ENCODE measurements around the gene C14orf180. TPM values are rescaled to one million over a fixed set of nuclear protein-coding genes. Genes with fewer than 3 reads are reported as not detected.

The C14orf180 gene
- total and polyA plus RNA-seq, 3 experiments from 2014 or later, result not detected

- Mint-ChIP-seq H3K27me3 (peaks cover 4 to 14% of the 10 kb centered on the region in 2 donors), H3K9me3 (no peaks in the 10 kb centered on the region), H3K4me1 (no peaks in the 10 kb centered on the region), H3K27ac (no peak overlapping the region), H3K4me3 (no peak overlapping the region), H3K36me3 (no peaks in the 10 kb centered on the region)
- H3K4me1 ChIP-seq (ENCODE audit: insufficient read depth, low read length), result no peaks in the 10 kb centered on the region
- no peak overlapping the region for H3K27ac ChIP-seq (ENCODE audit: low read depth, low read length)
- CTCF ChIA-PET, result no interaction called here
- no peaks in the 10 kb centered on the region for H3K36me3 ChIP-seq (ENCODE audit: insufficient read depth, low read length)
- POLR2A ChIA-PET, result interaction anchor here (0.6 kb wide), 1 partner anchor 1257 kb away, joined by 8 read pairs; no protein-coding TSS in a partner anchor
- no peak overlapping the region for H3K4me3 ChIP-seq (ENCODE audit: low read length)
- H3K27me3 ChIP-seq (ENCODE audit: insufficient read depth, low read length, poor library complexity, severe bottlenecking), result no peaks in the 10 kb centered on the region
- H3K9me3 ChIP-seq (ENCODE audit: low read length), result no peaks in the 10 kb centered on the region
- no peak for DNase-seq
Observed at GRCh38 chr14:104558231-104559027, 21.1 kb upstream of the C14orf180 start.

GRCh38 chr14:104559028-104559803 is 20.3 kb upstream of the C14orf180 start:
- H3K9me3 Mint-ChIP-seq, result no peaks in the 10 kb centered on the region
- H3K36me3 Mint-ChIP-seq, result no peaks in the 10 kb centered on the region
- peaks cover 5% of the 10 kb centered on the region for H3K4me1 ChIP-seq (ENCODE audit: insufficient read depth, low read length)
- no peak overlapping the region for H3K27ac Mint-ChIP-seq
- no peak for DNase-seq
- no peaks in the 10 kb centered on the region for H3K9me3 ChIP-seq (ENCODE audit: low read length)
- ChIA-PET POLR2A (interaction anchor here (0.6 kb wide), 1 partner anchor 1258 kb away, joined by 8 read pairs; no protein-coding TSS in a partner anchor), CTCF (no interaction called here)
- H3K27ac ChIP-seq (ENCODE audit: low read depth, low read length), result no peak overlapping the region
- no peak overlapping the region for H3K4me3 ChIP-seq (ENCODE audit: low read length)
- H3K27me3 ChIP-seq (ENCODE audit: insufficient read depth, low read length, poor library complexity, severe bottlenecking), result no peaks in the 10 kb centered on the region
- peaks cover 4 to 19% of the 10 kb centered on the region in 2 donors for H3K27me3 Mint-ChIP-seq
- H3K4me3 Mint-ChIP-seq, result no peak overlapping the region
- no peaks in the 10 kb centered on the region for H3K36me3 ChIP-seq (ENCODE audit: insufficient read depth, low read length)
- peaks cover 0 to 4% (median 0%) of the 10 kb centered on the region in 3 donors for H3K4me1 Mint-ChIP-seq

- no peak overlapping the region for H3K4me3 Mint-ChIP-seq
- no peaks in the 10 kb centered on the region for H3K9me3 Mint-ChIP-seq
- no peak for DNase-seq
- no peak overlapping the region for H3K27ac Mint-ChIP-seq
- POLR2A ChIA-PET, result no interaction called here
- Histone ChIP-seq H3K4me3 (ENCODE audit: low read length) (no peak overlapping the region), H3K27me3 (ENCODE audit: insufficient read depth, low read length, poor library complexity, severe bottlenecking) (no peaks in the 10 kb centered on the region), H3K27ac (ENCODE audit: low read depth, low read length) (no peak overlapping the region), H3K9me3 (ENCODE audit: low read length) (no peaks in the 10 kb centered on the region), H3K36me3 (ENCODE audit: insufficient read depth, low read length) (no peaks in the 10 kb centered on the region), H3K4me1 (ENCODE audit: insufficient read depth, low read length) (peaks cover 6% of the 10 kb centered on the region)
- CTCF ChIA-PET, result no interaction called here
- peaks cover 7 to 24% of the 10 kb centered on the region in 2 donors for H3K27me3 Mint-ChIP-seq
- no peaks in the 10 kb centered on the region for H3K36me3 Mint-ChIP-seq
- peaks cover 0 to 4% (median 0%) of the 10 kb centered on the region in 3 donors for H3K4me1 Mint-ChIP-seq
Observed at GRCh38 chr14:104559804-104560585, 19.6 kb upstream of the C14orf180 start.

GRCh38 chr14:104560586-104560945 is 19.0 kb upstream of the C14orf180 start:
- H3K27me3 ChIP-seq (ENCODE audit: insufficient read depth, low read length, poor library complexity, severe bottlenecking), result no peaks in the 10 kb centered on the region

GRCh38 chr14:104561124-104561557 is 18.4 kb upstream of the C14orf180 start:
- no peak overlapping the region for H3K4me3 ChIP-seq (ENCODE audit: low read length)
- CTCF ChIA-PET, result no interaction called here
- no peak for DNase-seq
- H3K36me3 ChIP-seq (ENCODE audit: insufficient read depth, low read length), result no peaks in the 10 kb centered on the region
- H3K27me3 Mint-ChIP-seq, result peaks cover 10 to 25% of the 10 kb centered on the region in 2 donors
- peaks cover 0 to 4% (median 0%) of the 10 kb centered on the region in 3 donors for H3K4me1 Mint-ChIP-seq
- no peaks in the 10 kb centered on the region for H3K9me3 ChIP-seq (ENCODE audit: low read length)
- H3K27ac ChIP-seq (ENCODE audit: low read depth, low read length), result no peak overlapping the region
- H3K27ac Mint-ChIP-seq, result no peak overlapping the region
- H3K4me3 Mint-ChIP-seq, result no peak overlapping the region
- no peaks in the 10 kb centered on the region for H3K9me3 Mint-ChIP-seq
- peaks cover 6% of the 10 kb centered on the region for H3K4me1 ChIP-seq (ENCODE audit: insufficient read depth, low read length)
- no peaks in the 10 kb centered on the region for H3K27me3 ChIP-seq (ENCODE audit: insufficient read depth, low read length, poor library complexity, severe bottlenecking)
- no peaks in the 10 kb centered on the region for H3K36me3 Mint-ChIP-seq
- POLR2A ChIA-PET, result no interaction called here

More at GRCh38 chr14:104560586-104560945, 19.0 kb upstream of the C14orf180 start:
- H3K36me3 Mint-ChIP-seq, result no peaks in the 10 kb centered on the region
- Histone ChIP-seq H3K36me3 (ENCODE audit: insufficient read depth, low read length) (no peaks in the 10 kb centered on the region), H3K4me3 (ENCODE audit: low read length) (no peak overlapping the region), H3K27ac (ENCODE audit: low read depth, low read length) (no peak overlapping the region), H3K4me1 (ENCODE audit: insufficient read depth, low read length) (peaks cover 6% of the 10 kb centered on the region), H3K9me3 (ENCODE audit: low read length) (no peaks in the 10 kb centered on the region)
- no peak for DNase-seq
- H3K4me3 Mint-ChIP-seq, result no peak overlapping the region
- ChIA-PET CTCF (no interaction called here), POLR2A (no interaction called here)
- no peak overlapping the region for H3K27ac Mint-ChIP-seq
- peaks cover 7 to 21% of the 10 kb centered on the region in 2 donors for H3K27me3 Mint-ChIP-seq
- peaks cover 0 to 4% (median 0%) of the 10 kb centered on the region in 3 donors for H3K4me1 Mint-ChIP-seq
- no peaks in the 10 kb centered on the region for H3K9me3 Mint-ChIP-seq

GRCh38 chr14:104561632-104562495 is 17.7 kb upstream of the C14orf180 start:
- ChIA-PET POLR2A (no interaction called here), CTCF (no interaction called here)
- no peak for DNase-seq
- Histone ChIP-seq H3K9me3 (ENCODE audit: low read length) (no peaks in the 10 kb centered on the region), H3K4me1 (ENCODE audit: insufficient read depth, low read length) (peaks cover 6% of the 10 kb centered on the region), H3K27ac (ENCODE audit: low read depth, low read length) (no peak overlapping the region), H3K27me3 (ENCODE audit: insufficient read depth, low read length, poor library complexity, severe bottlenecking) (no peaks in the 10 kb centered on the region), H3K36me3 (ENCODE audit: insufficient read depth, low read length) (no peaks in the 10 kb centered on the region), H3K4me3 (ENCODE audit: low read length) (no peak overlapping the region)
- Mint-ChIP-seq H3K4me3 (no peak overlapping the region), H3K9me3 (no peaks in the 10 kb centered on the region), H3K4me1 (peaks cover 0 to 4% (median 0%) of the 10 kb centered on the region in 3 donors), H3K27me3 (peaks cover 10 to 30% of the 10 kb centered on the region in 2 donors), H3K27ac (peak overlapping the region in 1 of 8 donors; percentile 68), H3K36me3 (no peaks in the 10 kb centered on the region)

GRCh38 chr14:104562606-104563005 is 17.0 kb upstream of the C14orf180 start:
- Histone ChIP-seq H3K36me3 (ENCODE audit: insufficient read depth, low read length) (no peaks in the 10 kb centered on the region), H3K9me3 (ENCODE audit: low read length) (no peaks in the 10 kb centered on the region), H3K27ac (ENCODE audit: low read depth, low read length) (no peak overlapping the region), H3K4me1 (ENCODE audit: insufficient read depth, low read length) (peaks cover 6% of the 10 kb centered on the region), H3K4me3 (ENCODE audit: low read length) (no peak overlapping the region), H3K27me3 (ENCODE audit: insufficient read depth, low read length, poor library complexity, severe bottlenecking) (no peaks in the 10 kb centered on the region)
- DNase-seq, result no peak
- ChIA-PET CTCF (no interaction called here), POLR2A (no interaction called here)
- Mint-ChIP-seq H3K4me1 (peaks cover 0 to 4% (median 0%) of the 10 kb centered on the region in 3 donors), H3K9me3 (no peaks in the 10 kb centered on the region), H3K27ac (peak overlapping the region in 1 of 8 donors; percentile 19), H3K36me3 (no peaks in the 10 kb centered on the region), H3K27me3 (peaks cover 10 to 30% of the 10 kb centered on the region in 2 donors), H3K4me3 (no peak overlapping the region)

Data from CD8-positive, alpha-beta memory T cell (primary cell).